Cardiac septum (tissue), 1 donor: Measurements from ENCODE around the gene DIAPH3. TPM values are rescaled to one million over a fixed set of nuclear protein-coding genes. Genes with fewer than 3 reads are reported as not detected.

Source experiments
- DNase-seq: peaks from one replicate; pipeline ENCODE4 v3.0.0-alpha.2; 2020; ENCODE audit warnings: low spot score
- intact Hi-C: fragments of 100-400 bp; cut with DNase I; formaldehyde crosslinking; loops from one replicate; pipeline ENCODE4 v1.14.0; 2022
- total RNA-seq: library from RNA; stranded (reverse); fragmentation: NEBNext Ultra II Directional; extraction: Animal tissue kit (Norgen Biotek cat#: 25700); gene quantifications from one replicate; pipeline ENCODE4 v1.2.1, GENCODE V29; 2021
- donor health status: DM: no; HTN: no; CAD: no.

DIAPH3 gene
- total RNA-seq, 1 donor from 2014 or later, result 0.38 TPM

DNA sequence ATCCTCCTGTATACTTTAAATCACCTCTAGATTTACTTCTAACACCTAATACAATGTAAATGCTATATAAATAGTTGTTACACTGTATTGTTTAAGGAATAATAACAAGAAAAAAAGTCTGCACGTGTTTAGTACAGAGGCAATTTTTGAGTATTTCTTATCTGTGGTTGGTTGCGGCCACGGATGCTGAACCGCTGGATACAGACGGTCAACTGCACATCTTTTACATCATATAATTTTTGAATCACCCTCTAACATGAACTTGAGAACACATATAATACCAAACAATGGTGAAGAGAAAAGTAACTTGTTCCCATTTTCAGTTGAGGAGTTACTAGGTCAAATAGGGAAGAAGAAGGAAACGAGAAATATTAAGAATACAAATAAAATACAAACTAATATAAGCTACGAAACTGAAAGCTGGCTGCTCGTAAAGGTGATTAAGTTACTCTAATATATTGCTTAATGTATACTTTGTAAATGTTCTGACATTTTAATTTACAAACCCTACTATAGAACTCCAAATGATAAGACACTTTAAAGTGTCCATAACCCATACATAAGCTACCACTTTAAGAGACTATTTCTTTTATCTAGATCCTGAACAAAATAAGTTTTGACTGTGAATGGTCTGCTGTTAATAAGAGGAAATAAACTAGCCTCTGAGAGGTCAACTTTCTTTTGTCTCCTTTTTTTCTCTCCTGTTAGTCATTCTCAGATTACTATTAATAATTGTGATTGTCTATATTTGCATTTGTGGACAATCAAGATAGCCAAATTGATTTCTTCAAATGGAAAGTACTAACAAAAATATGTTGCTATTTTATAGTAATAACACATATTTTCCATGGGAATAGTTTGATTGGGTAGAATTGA lies 457.4 kb downstream of the DIAPH3 start:
- intact Hi-C loops, result no loop called here

DNA sequence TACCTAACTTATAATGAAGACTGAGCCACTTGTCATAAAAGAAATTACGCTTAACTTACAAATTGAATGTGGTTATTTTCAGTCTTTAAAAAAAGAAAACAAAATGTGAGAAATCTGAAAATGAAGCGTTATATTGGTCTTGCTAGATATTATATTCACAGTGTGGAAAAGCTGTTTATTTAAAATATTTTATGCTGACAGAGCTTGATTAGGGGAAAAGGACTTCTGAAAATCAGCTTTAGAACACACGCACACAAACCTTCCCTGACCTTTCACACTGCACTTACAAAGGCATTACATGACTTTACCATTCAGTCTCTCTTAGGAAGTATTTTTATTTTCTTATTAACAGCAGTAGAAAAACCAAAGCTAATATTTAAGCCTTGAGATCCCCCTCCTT lies 461.5 kb downstream of the DIAPH3 start:
- no peak for DNase-seq
- intact Hi-C loops, result no loop called here

More for the DNA sequence above, 457.4 kb downstream of the DIAPH3 start:
- no peak for DNase-seq

GRCh38 chr13:59701261-59701660 lies 462.5 kb downstream of the DIAPH3 start:
- no peak for DNase-seq
- intact Hi-C loops, result no loop called here

DNA sequence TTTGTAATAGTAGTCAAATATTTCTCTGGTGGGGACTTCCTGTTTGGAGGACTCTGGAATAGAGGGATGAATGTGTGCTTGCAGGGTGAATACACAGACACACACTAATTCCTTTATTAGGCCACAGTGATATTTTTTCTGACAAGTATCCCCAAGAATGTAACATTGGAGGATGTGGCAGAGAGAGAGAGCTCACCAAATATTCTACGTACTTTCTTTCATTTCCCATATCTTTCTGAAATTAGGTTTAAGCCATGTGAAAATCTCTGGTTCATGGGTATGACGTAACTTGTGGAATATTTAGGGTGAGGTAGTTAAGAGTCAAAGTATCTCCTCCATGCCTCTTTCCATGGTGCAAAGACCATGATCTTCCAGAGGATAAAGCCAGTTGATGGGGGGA lies 463.4 kb downstream of the DIAPH3 start:
- DNase-seq, result no peak
- intact Hi-C loops, result no loop called here

DNA sequence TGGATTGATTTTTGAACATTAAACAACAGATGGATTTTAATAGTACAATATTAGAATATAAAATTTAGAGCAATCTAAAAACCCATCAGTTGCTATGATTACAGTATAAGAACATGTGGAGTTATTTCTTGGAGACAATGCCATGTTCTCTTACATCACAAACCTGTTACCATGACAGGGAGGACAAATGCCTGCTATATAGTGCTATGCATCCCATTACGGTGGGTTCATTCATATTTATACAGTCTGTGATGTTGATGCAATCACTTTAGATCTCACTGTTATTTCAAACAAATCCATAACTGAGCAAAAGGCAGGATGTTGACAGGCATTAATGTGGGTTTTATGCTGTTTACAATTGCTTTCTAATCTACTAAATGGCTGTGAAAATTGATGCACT lies 467.5 kb downstream of the DIAPH3 start:
- DNase-seq, result no peak
- intact Hi-C loops, result no loop called here

- intact Hi-C loops, result no loop called here
- no peak for DNase-seq
Measured at GRCh38 chr13:59691501-59692066, 472.1 kb downstream of the DIAPH3 start.

GRCh38 chr13:59690857-59691500 lies 472.7 kb downstream of the DIAPH3 start:
- intact Hi-C loops, result no loop called here

DNA sequence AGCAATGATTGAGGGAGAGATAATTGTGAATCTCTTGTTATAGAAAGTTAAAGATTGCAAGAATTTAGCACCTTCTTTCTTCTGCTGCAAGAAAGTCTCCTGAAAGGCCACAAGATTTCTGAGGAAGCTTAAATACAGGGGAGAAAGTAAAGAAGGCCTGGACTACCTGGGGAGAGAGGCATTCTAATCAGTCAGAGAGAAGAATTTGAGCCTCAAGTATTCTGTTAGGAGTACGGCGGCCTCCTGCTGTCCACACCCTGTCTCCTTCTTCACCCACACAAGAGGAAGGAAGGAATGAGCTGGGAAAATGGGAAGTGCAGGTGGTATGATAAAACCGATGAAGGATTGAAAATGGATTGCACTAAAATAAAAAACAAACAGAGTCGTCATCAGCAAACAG lies 474.7 kb downstream of the DIAPH3 start:
- intact Hi-C loops, result no loop called here
- no peak for DNase-seq

More at GRCh38 chr13:59690857-59691500, 472.7 kb downstream of the DIAPH3 start:
- DNase-seq, result no peak

- intact Hi-C loops, result no loop called here
- DNase-seq, result no peak
Measured at GRCh38 chr13:59686798-59687394, 476.8 kb downstream of the DIAPH3 start.

DNA sequence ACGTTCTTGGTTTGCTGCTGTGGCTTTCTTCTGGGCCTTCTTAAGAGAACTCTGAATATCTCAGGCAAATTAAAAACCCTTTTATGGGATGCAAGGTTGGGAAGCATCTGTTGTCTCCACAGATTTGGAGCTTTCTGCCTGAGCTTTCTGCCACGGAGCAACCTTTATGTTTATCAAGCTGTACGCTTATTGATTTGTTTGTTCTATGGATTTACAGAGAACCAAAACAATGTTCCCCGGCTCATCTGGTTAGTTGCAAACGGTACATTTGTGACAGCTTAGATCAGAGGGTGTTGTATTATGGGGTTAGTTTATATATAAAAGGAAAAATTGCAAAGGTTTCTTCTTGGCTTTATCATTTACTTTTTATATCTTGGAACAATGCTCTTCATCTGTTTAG lies 479.6 kb downstream of the DIAPH3 start:
- DNase-seq, result no peak
- intact Hi-C loops, result no loop called here

DNA sequence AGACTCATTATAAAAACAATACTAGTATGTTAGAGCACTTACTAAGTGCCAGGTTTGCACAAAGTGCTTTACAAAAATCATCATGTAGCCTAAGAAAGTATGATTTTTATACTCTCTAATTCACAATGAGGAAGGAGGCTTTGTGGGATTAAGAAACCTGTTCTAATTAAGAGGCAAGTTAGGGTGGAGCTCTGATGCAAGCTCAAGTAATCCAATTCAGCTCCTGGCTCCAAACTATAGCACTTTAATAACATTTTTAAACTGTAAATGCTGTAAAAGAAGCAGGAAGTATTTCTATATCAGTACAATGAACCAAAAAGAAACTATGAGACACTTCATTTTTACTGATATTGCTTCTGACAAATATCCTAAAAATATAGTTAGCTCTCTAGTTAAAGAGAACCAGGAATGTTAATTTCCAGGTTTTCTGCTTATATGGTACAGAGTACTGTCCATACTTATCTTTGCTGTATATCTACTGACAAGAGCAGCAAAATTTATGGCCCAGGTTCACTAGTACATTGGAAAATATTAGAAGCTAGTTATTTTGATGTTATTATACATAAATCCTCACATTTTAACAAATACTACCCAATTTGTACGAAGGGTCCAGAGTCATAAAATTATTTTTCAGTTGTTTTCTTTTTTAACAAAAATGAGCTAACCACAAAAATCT lies 482.0 kb downstream of the DIAPH3 start:
- no peak for DNase-seq
- intact Hi-C loops, result no loop called here

- intact Hi-C loops, result no loop called here
- DNase-seq, result no peak
Measured at GRCh38 chr13:59680429-59681024, 483.2 kb downstream of the DIAPH3 start.

GRCh38 chr13:59679254-59679653 lies 484.5 kb downstream of the DIAPH3 start:
- no peak for DNase-seq
- intact Hi-C loops, result loop anchor here (5.0 kb wide), 2 partner anchors 147 to 202 kb away; no protein-coding TSS in a partner anchor

DNA sequence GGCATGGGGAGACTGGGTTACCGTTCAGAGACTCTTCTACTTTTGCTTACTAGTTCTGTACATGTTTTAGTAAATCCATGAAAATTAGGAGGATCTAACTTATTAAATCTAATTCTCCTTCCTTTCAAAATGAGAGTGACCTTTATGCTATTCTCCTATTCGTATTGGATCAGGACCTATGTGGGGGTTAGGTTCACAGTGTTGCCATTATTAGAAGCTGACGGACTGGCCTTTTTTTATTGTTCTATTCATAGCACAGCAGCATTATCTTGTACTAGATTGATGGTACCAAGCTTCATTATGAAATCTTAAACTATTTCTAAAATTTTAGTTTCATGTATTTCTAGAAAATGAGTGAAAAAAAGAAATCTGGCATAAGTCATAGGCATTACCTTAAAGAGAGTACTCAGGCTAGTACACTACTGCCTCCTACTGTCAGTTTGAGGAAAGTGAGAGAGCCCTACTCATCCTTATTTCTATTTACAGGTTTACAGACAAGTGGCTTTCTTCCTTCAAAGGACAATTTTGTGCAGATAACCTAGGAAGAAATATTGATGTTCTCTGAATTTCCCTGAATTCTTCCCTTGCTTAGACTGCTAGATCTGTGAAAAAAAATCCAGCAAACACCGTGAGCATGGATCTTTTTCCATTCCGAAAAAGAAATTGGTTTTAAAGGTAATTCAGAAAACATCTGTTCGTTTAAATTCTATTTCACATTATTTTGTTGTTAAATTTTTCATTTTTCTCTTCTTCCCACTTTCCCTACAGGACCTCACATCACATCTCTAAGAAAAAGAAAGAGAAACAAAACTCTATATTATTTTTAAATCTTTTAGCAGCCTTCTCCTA lies 485.5 kb downstream of the DIAPH3 start:
- no peak for DNase-seq
- intact Hi-C loops, result loop anchor here (2.0 to 5.0 kb wide), 3 partner anchors 146 to 287 kb away; no protein-coding TSS in a partner anchor

- intact Hi-C loops, result loop anchor here (2.0 to 5.0 kb wide), 3 partner anchors 145 to 287 kb away; no protein-coding TSS in a partner anchor
- no peak for DNase-seq
Measured at GRCh38 chr13:59677430-59677829, 486.3 kb downstream of the DIAPH3 start.

DNA sequence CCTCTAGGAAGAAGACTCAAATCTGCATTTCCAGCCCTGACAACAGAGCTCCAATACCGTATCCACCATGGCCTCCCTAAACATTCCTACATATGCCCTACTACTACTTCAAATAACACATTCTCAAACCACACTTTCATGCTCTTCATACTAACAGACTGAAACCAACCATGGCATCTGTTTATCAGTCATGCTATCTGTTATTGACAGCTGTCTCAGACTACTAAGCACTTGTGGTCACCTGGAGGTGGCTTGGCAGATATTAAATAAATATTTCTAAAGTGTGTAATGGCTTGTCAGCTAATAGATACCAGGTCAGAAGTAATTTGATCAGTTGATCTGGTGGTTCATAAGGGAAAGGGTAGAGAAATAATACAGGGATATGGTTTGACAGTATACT lies 489.1 kb downstream of the DIAPH3 start:
- DNase-seq, result no peak
- intact Hi-C loops, result loop anchor here (5.0 kb wide), 3 partner anchors 142 to 217 kb away; no protein-coding TSS in a partner anchor

DNA sequence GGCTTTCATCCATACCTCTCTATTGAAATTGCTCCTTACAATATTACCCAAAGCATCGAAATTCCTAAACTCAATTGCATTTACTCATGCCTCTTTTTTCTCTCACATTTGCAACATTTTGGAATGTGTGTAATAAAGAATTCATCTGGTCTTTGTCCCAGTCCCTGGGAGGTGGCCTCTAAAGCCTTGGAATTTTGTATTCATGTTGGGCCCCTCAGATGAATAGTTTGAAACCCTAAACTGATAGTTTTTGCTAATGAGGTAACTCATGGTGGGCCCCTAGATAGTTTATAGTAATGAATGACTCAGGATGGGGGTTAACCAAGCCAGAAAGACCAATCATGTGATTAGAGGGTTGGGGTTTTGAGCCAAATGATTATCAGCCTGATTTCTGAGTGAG lies 490.4 kb downstream of the DIAPH3 start:
- intact Hi-C loops, result loop anchor here (5.0 kb wide), 1 partner anchor 216 kb away; no protein-coding TSS in a partner anchor
- DNase-seq, result no peak

GRCh38 chr13:59672445-59672844 lies 491.3 kb downstream of the DIAPH3 start:
- no peak for DNase-seq
- intact Hi-C loops, result loop anchor here (5.0 kb wide), 1 partner anchor 215 kb away; no protein-coding TSS in a partner anchor
